RWPE1 (cell line): ENCODE measurements around the gene MEOX1.
"Not testable (repeated sequence)": the region's sequence is repeated elsewhere in the genome, so short reads cannot be mapped to it uniquely, and the experiment has no call there.

ENCODE experiments used
- CTCF ChIA-PET: fragments of 350-600 bp; sonication (Branson Sonifier 250); formaldehyde crosslinking; extraction: SDS; loops from one replicate; lab custom pipeline; 2021; lab: Yijun Ruan, JAX
- POLR2A ChIA-PET: fragments of 400-600 bp; formaldehyde crosslinking; extraction: SDS; loops from one replicate; lab custom pipeline; 2020; ENCODE audit warnings: antibody characterized with exemption; ENCODE audit not compliant: low non-redundant PET; lab: Yijun Ruan, JAX
- DNase-seq: peaks from one replicate; pipeline ENCODE4 v3.0.0; 2012; ENCODE audit warnings: low spot score
- H3K27ac ChIP-seq: fragments of 450-650 bp; 2 replicates; pipeline ENCODE4 v1.5.1; 2017
- CTCF ChIP-seq: fragments of 450-650 bp; conservative IDR thresholded peaks from 2 replicates; pipeline ENCODE4 v1.5.1; 2017; ENCODE audit warnings: low read depth, mild to moderate bottlenecking

MEOX1 gene

DNA sequence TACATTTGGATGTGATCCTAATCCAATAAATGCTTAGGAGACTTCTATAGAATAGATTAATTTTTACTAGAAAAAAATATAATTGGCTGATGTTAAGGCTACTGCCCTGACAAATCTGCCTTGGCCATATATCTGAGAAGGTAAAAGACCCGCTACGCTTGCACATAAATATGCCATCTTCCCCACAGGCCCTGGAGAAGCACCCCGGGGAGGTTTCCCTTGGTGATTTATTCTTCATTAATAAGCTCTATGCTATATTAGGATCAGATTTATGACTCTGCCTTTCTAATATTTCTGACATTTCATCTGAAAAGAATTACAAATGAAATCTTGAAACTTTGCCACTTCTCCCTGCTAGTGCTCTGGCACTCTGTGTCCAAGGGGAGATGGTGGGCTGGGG lies 27.4 kb upstream of the MEOX1 start:
- POLR2A ChIA-PET = no interaction called here
- TF ChIP-seq CTCF = no peak
- H3K27ac ChIP-seq = no peak overlapping the region
- no peak for DNase-seq
- CTCF ChIA-PET = interaction anchor here (0.9 kb wide), 1 partner anchor 71 kb away, joined by 3 read pairs; no protein-coding TSS in a partner anchor

GRCh38 chr17:43686957-43687356 lies 25.2 kb upstream of the MEOX1 start:
- CTCF ChIA-PET = interaction anchor here (0.6 kb wide), 1 partner anchor 46 kb away, joined by 3 read pairs; no protein-coding TSS in a partner anchor
- DNase-seq, POLR2A ChIA-PET, H3K27ac ChIP-seq: not testable (repeated sequence)

DNA sequence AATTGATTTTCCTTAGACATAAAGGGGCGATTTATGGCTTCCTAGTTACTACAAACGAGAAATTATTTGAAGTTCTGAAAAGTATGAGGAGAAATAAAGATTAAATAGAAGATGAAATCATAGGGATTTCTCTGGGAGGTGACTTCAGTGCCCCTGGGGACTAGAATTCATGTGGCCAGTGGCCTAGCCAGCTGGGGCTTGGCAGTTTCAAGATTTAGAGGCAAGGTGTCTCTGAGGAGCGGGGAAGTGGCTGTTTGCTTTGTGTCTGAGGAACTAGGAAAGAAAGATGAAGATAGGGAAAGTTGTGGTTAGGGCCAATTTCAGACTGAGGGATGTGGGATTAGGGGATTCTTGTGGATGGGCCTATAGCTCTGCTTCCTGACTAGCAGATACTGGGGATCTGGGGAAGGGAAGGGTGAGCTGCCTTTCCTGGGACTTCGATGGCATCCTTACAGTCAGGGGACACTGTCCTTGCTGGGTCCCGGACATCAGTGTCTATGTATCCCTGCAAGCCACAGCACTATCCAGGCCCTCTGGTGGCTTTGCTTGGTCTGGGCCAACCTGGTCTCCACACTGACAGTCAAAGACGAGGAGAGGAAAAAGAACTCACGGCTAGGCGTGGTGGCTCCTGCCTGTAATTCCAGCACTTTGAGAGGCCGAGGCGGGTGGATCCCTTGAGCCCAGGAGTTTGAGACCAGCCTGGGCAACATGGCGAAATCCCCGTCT lies 22.4 kb upstream of the MEOX1 start:
- POLR2A ChIA-PET = interaction anchor here (0.6 kb wide), 1 partner anchor 122 kb away, joined by 12 read pairs; no protein-coding TSS in a partner anchor
- no peak for TF ChIP-seq CTCF
- no peak for DNase-seq
- no peak overlapping the region for H3K27ac ChIP-seq
- CTCF ChIA-PET = interaction anchor here (0.6 to 2.2 kb wide), 6 partner anchors 10 to 108 kb away, joined by 3 to 7 read pairs (median 3); no protein-coding TSS in a partner anchor

GRCh38 chr17:43680461-43680860 lies 18.7 kb upstream of the MEOX1 start:
- no peak overlapping the region for H3K27ac ChIP-seq
- no peak for DNase-seq
- POLR2A ChIA-PET = no interaction called here
- TF ChIP-seq CTCF = no peak
- CTCF ChIA-PET = no interaction called here

- POLR2A ChIA-PET = no interaction called here
Measured at GRCh38 chr17:43679911-43680310, 18.2 kb upstream of the MEOX1 start.

GRCh38 chr17:43679401-43679800 lies 17.7 kb upstream of the MEOX1 start:
- POLR2A ChIA-PET = no interaction called here
- CTCF ChIA-PET = no interaction called here
- no peak for DNase-seq
- no peak overlapping the region for H3K27ac ChIP-seq
- no peak for TF ChIP-seq CTCF

More at GRCh38 chr17:43679911-43680310, 18.2 kb upstream of the MEOX1 start:
- no peak overlapping the region for H3K27ac ChIP-seq
- no peak for DNase-seq
- no peak for TF ChIP-seq CTCF
- CTCF ChIA-PET = no interaction called here

- H3K27ac ChIP-seq = no peak overlapping the region
- ChIA-PET POLR2A (no interaction called here), CTCF (interaction anchor here (0.6 to 1.0 kb wide), 2 partner anchors 24 to 84 kb away, joined by 3 to 6 read pairs; no protein-coding TSS in a partner anchor)
- no peak for DNase-seq
- TF ChIP-seq CTCF = no peak
Measured at GRCh38 chr17:43676471-43676870, 14.7 kb upstream of the MEOX1 start.
